ENCODE results near the gene MLH1.

Gene MLH1

DNA sequence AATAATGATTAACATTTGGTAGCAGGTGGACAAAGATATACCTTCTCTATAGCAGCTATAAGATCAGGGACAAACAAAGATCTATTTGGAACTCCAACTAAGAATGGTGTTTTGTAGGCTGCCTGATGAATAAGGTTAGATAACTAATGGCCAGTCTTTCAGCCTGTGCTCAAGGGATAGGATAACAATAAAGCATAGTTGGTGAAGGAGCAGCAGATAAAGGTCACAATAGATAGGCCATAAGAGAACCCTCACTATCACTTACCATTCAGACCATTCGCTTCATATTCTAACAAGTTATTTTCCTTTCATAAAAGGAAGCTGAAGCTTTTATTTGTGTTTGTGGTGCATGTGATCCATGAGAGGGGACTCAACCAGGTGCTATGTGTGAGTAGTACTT, 20.2 kb upstream of the MLH1 start:
- Histone ChIP-seq H3K9me3 (ENCODE audit: control insufficient read depth, low read length) (no peaks in the 10 kb centered on the region), H3K27ac (ENCODE audit: low read depth, low read length, severe bottlenecking) (no peak overlapping the region), H3K4me3 (ENCODE audit: extremely low read depth, insufficient read depth, low read length, poor library complexity, severe bottlenecking) (no peak overlapping the region), H3K4me1 (ENCODE audit: control insufficient read depth, insufficient read depth, low read length, poor library complexity, severe bottlenecking) (peaks cover 10% of the 10 kb centered on the region), H3K36me3 (ENCODE audit: control insufficient read depth, insufficient read depth, low read length) (no peaks in the 10 kb centered on the region)
- no CpG with 5 or more reads among the region's 1 CpG for WGBS, 2 experiments (ENCODE audit: insufficient coverage in 2 of 2)

DNA sequence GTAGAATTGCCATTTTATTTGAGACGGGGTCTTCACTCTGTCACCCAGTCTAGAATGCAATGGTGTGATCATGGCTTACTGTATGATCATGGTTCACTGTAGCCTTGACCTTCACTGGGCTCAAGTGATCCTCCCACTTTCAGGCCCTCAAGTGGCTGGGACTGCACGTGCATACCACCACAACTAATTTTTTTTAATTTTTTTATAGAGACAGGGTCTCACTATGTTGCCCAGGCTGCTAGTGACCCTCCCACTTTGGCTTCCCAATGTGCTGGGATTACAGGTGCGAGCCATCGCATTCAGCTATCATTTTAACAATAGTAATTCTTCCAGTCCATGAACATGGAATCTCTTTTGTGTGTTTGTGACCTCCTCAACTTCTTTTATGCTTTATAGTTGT, 12.3 kb upstream of the MLH1 start:
- H3K4me3 ChIP-seq (ENCODE audit: extremely low read depth, insufficient read depth, low read length, poor library complexity, severe bottlenecking), result no peak overlapping the region
- WGBS, 2 experiments (ENCODE audit: insufficient coverage in 2 of 2), result 100% methylated on average over 2 to 4 of the region's 4 CpGs

DNA sequence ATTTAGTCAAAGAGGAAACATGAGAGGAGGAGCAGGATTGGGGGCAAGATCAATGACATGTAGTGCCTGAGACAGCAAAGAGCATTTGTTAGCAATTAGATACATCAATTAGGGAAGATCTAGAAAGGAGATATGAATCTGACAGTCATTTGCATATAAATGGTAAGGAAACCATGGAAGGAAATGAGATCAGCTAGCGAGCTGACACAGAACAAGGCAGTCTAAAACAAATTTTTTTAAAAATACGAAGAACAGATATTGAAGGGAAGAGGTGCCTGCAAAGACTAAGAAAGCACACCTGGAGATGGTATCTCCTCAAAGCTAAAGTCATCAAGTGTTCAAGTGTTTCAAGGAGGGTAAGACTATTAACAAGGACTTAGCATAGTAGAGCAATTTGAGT, 5.0 kb upstream of the MLH1 start:
- Histone ChIP-seq H3K36me3 (ENCODE audit: control insufficient read depth, insufficient read depth, low read length) (peaks cover 72% of the 10 kb centered on the region), H3K9me3 (ENCODE audit: control insufficient read depth, low read length) (no peaks in the 10 kb centered on the region), H3K4me3 (ENCODE audit: extremely low read depth, insufficient read depth, low read length, poor library complexity, severe bottlenecking) (no peak overlapping the region), H3K27ac (ENCODE audit: low read depth, low read length, severe bottlenecking) (no peak overlapping the region), H3K4me1 (ENCODE audit: control insufficient read depth, insufficient read depth, low read length, poor library complexity, severe bottlenecking) (peaks cover 13% of the 10 kb centered on the region)
- WGBS, 2 experiments (ENCODE audit: insufficient coverage in 2 of 2), result 80 to 100% methylated on average over 2 of the region's 2 CpGs

More for the DNA sequence above, 12.3 kb upstream of the MLH1 start:
- no peaks in the 10 kb centered on the region for H3K4me1 ChIP-seq (ENCODE audit: control insufficient read depth, insufficient read depth, low read length, poor library complexity, severe bottlenecking)
- no peak overlapping the region for H3K27ac ChIP-seq (ENCODE audit: low read depth, low read length, severe bottlenecking)
- peaks cover 12% of the 10 kb centered on the region for H3K9me3 ChIP-seq (ENCODE audit: control insufficient read depth, low read length)
- peaks cover 44% of the 10 kb centered on the region for H3K36me3 ChIP-seq (ENCODE audit: control insufficient read depth, insufficient read depth, low read length)

DNA sequence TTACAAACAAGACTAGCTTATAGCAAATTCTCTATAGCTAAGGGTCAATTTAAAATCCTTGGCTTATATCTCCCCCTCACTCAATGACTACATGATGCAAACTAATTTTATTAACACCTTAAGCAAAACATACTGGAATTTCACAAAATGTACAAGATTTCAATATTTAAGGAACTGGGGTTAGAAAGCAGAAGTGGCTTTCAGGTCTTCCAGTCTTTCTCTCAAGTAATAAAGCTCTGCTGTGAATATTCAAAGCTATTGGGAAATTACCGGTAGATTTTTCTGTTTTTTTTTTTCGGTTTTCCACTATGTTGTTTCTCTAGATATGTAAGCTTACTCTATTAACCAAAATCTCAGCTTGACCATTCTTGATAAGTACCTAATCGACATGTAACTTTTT, 4.3 kb upstream of the MLH1 start:
- no peaks in the 10 kb centered on the region for H3K9me3 ChIP-seq (ENCODE audit: control insufficient read depth, low read length)
- no peak overlapping the region for H3K27ac ChIP-seq (ENCODE audit: low read depth, low read length, severe bottlenecking)
- no peak overlapping the region for H3K4me3 ChIP-seq (ENCODE audit: extremely low read depth, insufficient read depth, low read length, poor library complexity, severe bottlenecking)
- peaks cover 13% of the 10 kb centered on the region for H3K4me1 ChIP-seq (ENCODE audit: control insufficient read depth, insufficient read depth, low read length, poor library complexity, severe bottlenecking)
- peaks cover 66% of the 10 kb centered on the region for H3K36me3 ChIP-seq (ENCODE audit: control insufficient read depth, insufficient read depth, low read length)
- 92% methylated on average over 2 of the region's 3 CpGs; no CpG with 5 or more reads in 1 of the 2 experiments for WGBS, 2 experiments (ENCODE audit: insufficient coverage in 2 of 2)

DNA sequence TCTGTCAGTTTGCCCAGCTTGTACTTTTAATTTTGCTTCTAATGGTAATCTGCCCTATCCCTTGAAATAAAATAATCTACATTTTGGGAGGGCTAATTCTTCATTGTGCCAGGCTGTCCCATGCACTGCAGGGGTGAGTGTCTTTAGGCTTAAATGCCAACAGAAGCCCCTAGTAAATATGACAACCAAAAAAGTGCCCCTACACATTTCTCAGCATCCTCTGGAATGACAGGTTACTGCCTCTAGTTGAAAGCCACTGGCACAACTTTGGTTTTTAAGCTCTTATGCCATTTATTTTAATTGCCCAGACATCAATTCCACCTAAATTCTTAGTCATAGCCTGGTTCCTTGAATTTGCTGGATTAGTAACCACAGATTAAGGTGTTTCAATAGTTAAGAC, 3.8 kb upstream of the MLH1 start:
- Histone ChIP-seq H3K36me3 (ENCODE audit: control insufficient read depth, insufficient read depth, low read length) (peaks cover 60% of the 10 kb centered on the region), H3K9me3 (ENCODE audit: control insufficient read depth, low read length) (no peaks in the 10 kb centered on the region), H3K4me1 (ENCODE audit: control insufficient read depth, insufficient read depth, low read length, poor library complexity, severe bottlenecking) (peaks cover 16% of the 10 kb centered on the region), H3K4me3 (ENCODE audit: extremely low read depth, insufficient read depth, low read length, poor library complexity, severe bottlenecking) (no peak overlapping the region), H3K27ac (ENCODE audit: low read depth, low read length, severe bottlenecking) (no peak overlapping the region)

DNA sequence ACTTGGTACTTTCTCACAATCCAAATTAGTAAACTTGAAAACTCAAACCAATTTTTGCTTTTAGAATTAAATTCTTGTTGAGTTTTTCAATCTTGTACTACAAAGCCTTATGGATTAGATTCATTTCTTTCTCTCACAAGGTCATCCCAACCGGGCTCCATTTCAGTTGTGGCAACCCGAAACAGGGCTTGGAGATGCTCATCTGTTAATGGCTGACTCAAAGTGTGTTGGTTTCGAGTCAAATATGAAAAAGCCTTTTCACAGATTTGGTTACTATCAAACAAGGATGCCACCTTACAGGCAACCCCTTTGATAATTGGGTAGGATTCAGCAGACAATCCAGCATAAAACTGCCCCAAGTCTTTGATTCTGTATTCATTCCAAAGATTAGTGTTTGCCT, 2.2 kb upstream of the MLH1 start:
- peak overlapping the region; percentile 59 for H3K4me3 ChIP-seq (ENCODE audit: extremely low read depth, insufficient read depth, low read length, poor library complexity, severe bottlenecking)
- peaks cover 57% of the 10 kb centered on the region for H3K36me3 ChIP-seq (ENCODE audit: control insufficient read depth, insufficient read depth, low read length)
- no peaks in the 10 kb centered on the region for H3K9me3 ChIP-seq (ENCODE audit: control insufficient read depth, low read length)
- peaks cover 22% of the 10 kb centered on the region for H3K4me1 ChIP-seq (ENCODE audit: control insufficient read depth, insufficient read depth, low read length, poor library complexity, severe bottlenecking)
- 73 to 80% methylated on average over 1 to 3 of the region's 3 CpGs for WGBS, 2 experiments (ENCODE audit: insufficient coverage in 2 of 2)
- H3K27ac ChIP-seq (ENCODE audit: low read depth, low read length, severe bottlenecking), result no peak overlapping the region

DNA sequence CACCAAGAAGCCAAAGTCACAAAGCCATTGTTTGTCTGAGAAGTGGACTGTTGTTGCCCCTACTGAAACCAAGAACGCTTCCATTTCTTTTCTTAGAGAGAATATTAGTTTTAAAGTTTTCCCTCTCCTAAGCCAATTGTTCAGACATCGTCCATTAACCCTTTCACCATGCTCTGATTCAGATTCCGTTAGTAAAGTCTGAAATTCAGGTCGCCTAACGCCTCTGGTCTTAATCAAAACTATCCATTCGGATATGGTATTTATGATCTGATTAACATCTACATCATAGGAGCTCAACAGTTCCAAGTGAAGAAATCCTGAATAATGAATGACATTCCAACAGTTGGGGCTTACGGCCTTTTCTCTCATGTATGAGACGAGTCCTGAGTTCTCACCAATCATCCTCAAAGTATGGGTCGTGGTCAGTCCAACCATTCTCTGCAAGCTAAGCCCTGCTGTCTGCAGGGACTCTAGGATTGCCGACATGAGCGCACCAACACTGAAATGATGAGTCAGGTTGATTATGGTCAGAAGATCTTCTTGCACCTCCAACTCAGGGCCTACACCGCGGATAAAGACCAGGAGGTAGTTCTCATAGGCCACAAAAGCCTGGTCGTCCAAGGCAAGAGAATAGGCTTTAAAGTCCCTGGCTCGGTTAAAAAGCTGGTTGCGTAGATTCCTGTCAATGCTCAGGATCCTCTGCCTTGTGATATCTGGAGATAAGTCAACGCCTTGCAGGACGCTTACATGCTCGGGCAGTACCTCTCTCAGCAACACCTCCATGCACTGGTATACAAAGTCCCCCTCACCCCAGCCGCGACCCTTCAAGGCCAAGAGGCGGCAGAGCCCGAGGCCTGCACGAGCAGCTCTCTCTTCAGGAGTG, 1.2 kb upstream of the MLH1 start:
- peaks cover 58% of the 10 kb centered on the region for H3K36me3 ChIP-seq (ENCODE audit: control insufficient read depth, insufficient read depth, low read length)
- H3K9me3 ChIP-seq (ENCODE audit: control insufficient read depth, low read length), result no peaks in the 10 kb centered on the region
- H3K4me3 ChIP-seq (ENCODE audit: extremely low read depth, insufficient read depth, low read length, poor library complexity, severe bottlenecking), result peak overlapping the region; percentile 59
- H3K4me1 ChIP-seq (ENCODE audit: control insufficient read depth, insufficient read depth, low read length, poor library complexity, severe bottlenecking), result peaks cover 22% of the 10 kb centered on the region
- H3K27ac ChIP-seq (ENCODE audit: low read depth, low read length, severe bottlenecking), result peak overlapping the region; percentile 99
- WGBS, 2 experiments (ENCODE audit: insufficient coverage in 2 of 2), result 1% methylated on average over 17 of the region's 24 CpGs

DNA sequence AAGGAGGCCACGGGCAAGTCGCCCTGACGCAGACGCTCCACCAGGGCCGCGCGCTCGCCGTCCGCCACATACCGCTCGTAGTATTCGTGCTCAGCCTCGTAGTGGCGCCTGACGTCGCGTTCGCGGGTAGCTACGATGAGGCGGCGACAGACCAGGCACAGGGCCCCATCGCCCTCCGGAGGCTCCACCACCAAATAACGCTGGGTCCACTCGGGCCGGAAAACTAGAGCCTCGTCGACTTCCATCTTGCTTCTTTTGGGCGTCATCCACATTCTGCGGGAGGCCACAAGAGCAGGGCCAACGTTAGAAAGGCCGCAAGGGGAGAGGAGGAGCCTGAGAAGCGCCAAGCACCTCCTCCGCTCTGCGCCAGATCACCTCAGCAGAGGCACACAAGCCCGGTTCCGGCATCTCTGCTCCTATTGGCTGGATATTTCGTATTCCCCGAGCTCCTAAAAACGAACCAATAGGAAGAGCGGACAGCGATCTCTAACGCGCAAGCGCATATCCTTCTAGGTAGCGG, 452 bp upstream of the MLH1 start, which contains the start of gene EPM2AIP1:
Gene EPM2AIP1, minus strand, starts transcription at position 326 of the 520 bp plus-strand sequence. Its CDS starts 54 bp downstream, at position 272.
- Histone ChIP-seq H3K4me1 (ENCODE audit: control insufficient read depth, insufficient read depth, low read length, poor library complexity, severe bottlenecking) (peaks cover 22% of the 10 kb centered on the region), H3K27ac (ENCODE audit: low read depth, low read length, severe bottlenecking) (peak within 1 kb of the TSS; percentile 99), H3K4me3 (ENCODE audit: extremely low read depth, insufficient read depth, low read length, poor library complexity, severe bottlenecking) (peak within 1 kb of the TSS; percentile 59), H3K9me3 (ENCODE audit: control insufficient read depth, low read length) (no peaks in the 10 kb centered on the region), H3K36me3 (ENCODE audit: control insufficient read depth, insufficient read depth, low read length) (peaks cover 60% of the 10 kb centered on the region)
- whole genome bisulfite sequencing, 2 experiments (ENCODE audit: insufficient coverage in 2 of 2), result 0% methylated on average over 34 to 44 of the region's 48 CpGs

DNA sequence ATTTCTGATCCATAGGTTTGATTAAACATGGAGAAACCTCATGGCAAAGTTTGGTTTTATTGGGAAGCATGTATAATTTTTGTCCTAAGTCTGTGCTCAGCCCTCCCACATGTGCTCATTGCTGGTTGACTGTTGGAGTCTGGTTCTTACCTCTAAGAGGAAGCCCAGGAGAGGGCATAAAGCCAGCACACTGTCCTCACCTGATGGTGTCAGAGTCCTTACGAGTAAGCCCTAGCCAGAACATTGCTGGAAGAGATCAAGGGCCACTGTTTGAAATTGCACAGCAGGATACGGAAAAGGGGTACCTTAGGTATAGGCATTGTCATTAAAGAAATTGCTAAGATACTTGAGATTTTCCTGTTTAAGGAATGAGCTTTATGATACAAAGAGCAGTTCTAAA, 21.3 kb downstream of the MLH1 start:
- no peaks in the 10 kb centered on the region for H3K9me3 ChIP-seq (ENCODE audit: control insufficient read depth, low read length)
- no peak overlapping the region for H3K4me3 ChIP-seq (ENCODE audit: extremely low read depth, insufficient read depth, low read length, poor library complexity, severe bottlenecking)
- H3K36me3 ChIP-seq (ENCODE audit: control insufficient read depth, insufficient read depth, low read length), result peaks cover 80% of the 10 kb centered on the region
- no peak overlapping the region for H3K27ac ChIP-seq (ENCODE audit: low read depth, low read length, severe bottlenecking)
- no peaks in the 10 kb centered on the region for H3K4me1 ChIP-seq (ENCODE audit: control insufficient read depth, insufficient read depth, low read length, poor library complexity, severe bottlenecking)
- WGBS, 2 experiments (ENCODE audit: insufficient coverage in 2 of 2), result 97 to 100% methylated on average over 1 to 2 of the region's 2 CpGs

DNA sequence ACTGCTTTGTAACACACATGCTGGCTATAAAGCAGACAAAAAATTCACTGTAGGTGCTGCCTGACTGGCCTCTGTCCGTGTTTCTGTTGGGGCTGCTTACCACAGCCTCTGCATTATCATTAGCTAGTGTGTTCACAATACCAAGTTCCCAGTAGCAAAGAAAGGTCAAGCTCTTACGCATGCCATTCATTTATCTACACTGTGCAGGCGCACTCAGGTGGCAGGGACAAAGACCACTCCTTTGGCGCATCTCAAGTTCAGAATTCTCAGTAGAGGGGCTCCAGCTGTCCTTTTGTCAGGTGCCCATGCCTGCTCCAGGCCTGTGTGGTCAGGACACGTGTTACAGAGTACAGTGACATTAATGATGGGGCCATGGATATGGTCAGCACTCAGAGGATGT, 22.3 kb downstream of the MLH1 start:
- no peaks in the 10 kb centered on the region for H3K4me1 ChIP-seq (ENCODE audit: control insufficient read depth, insufficient read depth, low read length, poor library complexity, severe bottlenecking)
- peaks cover 84% of the 10 kb centered on the region for H3K36me3 ChIP-seq (ENCODE audit: control insufficient read depth, insufficient read depth, low read length)
- 96 to 98% methylated on average over 4 to 5 of the region's 5 CpGs for WGBS, 2 experiments (ENCODE audit: insufficient coverage in 2 of 2)
- no peaks in the 10 kb centered on the region for H3K9me3 ChIP-seq (ENCODE audit: control insufficient read depth, low read length)
- no peak overlapping the region for H3K4me3 ChIP-seq (ENCODE audit: extremely low read depth, insufficient read depth, low read length, poor library complexity, severe bottlenecking)
- H3K27ac ChIP-seq (ENCODE audit: low read depth, low read length, severe bottlenecking), result no peak overlapping the region

DNA sequence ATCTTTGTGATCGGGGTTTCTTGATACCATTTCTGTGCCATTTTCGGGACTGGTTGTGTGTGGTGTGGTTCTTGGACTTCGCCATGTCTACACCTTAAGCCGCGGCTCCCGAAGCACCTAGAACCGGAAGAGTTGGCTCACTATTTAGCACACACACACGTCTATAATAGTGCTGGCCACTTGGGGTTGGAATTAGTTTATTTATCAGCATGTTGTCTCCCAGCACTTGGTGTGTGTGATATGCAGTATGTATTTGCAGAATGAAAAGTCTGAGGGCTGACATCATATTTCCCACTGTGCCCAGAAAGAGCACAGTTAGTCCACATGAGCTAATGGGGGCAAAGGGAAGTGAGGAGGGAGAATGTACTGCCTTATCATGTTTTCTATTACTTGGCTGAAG, 23.6 kb downstream of the MLH1 start:
- Histone ChIP-seq H3K36me3 (ENCODE audit: control insufficient read depth, insufficient read depth, low read length) (peaks cover 86% of the 10 kb centered on the region), H3K4me1 (ENCODE audit: control insufficient read depth, insufficient read depth, low read length, poor library complexity, severe bottlenecking) (no peaks in the 10 kb centered on the region), H3K27ac (ENCODE audit: low read depth, low read length, severe bottlenecking) (no peak overlapping the region), H3K9me3 (ENCODE audit: control insufficient read depth, low read length) (no peaks in the 10 kb centered on the region), H3K4me3 (ENCODE audit: extremely low read depth, insufficient read depth, low read length, poor library complexity, severe bottlenecking) (no peak overlapping the region)
- WGBS, 2 experiments (ENCODE audit: insufficient coverage in 2 of 2), result 80% methylated on average over 6 of the region's 8 CpGs; no CpG with 5 or more reads in 1 of the 2 experiments

All from mesodermal cell (in vitro differentiated cells).